HepG2 (cell line): ENCODE data around the gene STYXL1. TPM values are rescaled to one million over a fixed set of nuclear protein-coding genes. Genes with fewer than 3 reads are reported as not detected.

Source experiments
- ATAC-seq: fragments of 200-7000 bp; cut with Tn5 transposase; 3 replicates; pipeline ENCODE4 v1.9.1; 2020; ENCODE audit warnings: mild to moderate bottlenecking, moderate library complexity
- BruUV-seq: library from RNA; stranded (reverse); fragments of 400-500 nt; replicated peaks from 2 replicates; lab custom pipeline; 2021; lab: Mats Ljungman, UMichigan
- CTCF ChIA-PET: fragments of 300-600 bp; formaldehyde crosslinking; extraction: SDS; loops from one replicate; lab custom pipeline; 2021; ENCODE audit warnings: low total read pairs, inconsistent platforms, low intra/inter-chr PET ratio; lab: Yijun Ruan, JAX
- POLR2A ChIA-PET: fragments of 350-600 bp; sonication (Branson Sonifier 250); formaldehyde crosslinking; loops from one replicate; lab custom pipeline; 2020; ENCODE audit warnings: antibody characterized with exemption, inconsistent platforms; lab: Yijun Ruan, JAX
- DNase-seq: peaks from one replicate; pipeline ENCODE4 v3.0.0-alpha.2; 2015; ENCODE audit warnings: low spot score
- FAIRE-seq: peaks from 3 replicates; lab custom pipeline; 2011; peaks lifted over from hg19 to GRCh38; lab: Jason Lieb, UNC
- H2AFZ ChIP-seq: one replicate; pipeline ENCODE4 v1.6.1; 2011; ENCODE audit warnings: low read length, inconsistent platforms
- H3K27ac ChIP-seq: fragments of 300-600 bp; 3 replicates; pipeline ENCODE4 v1.8.0; 2011; ENCODE audit warnings: mixed run types, mild to moderate bottlenecking, mixed read lengths, low read length, inconsistent platforms; ENCODE audit not compliant: insufficient read depth; ENCODE audit errors: extremely low read length
- H3K27me3 ChIP-seq, 2 experiments: fragments of 200-600 bp in 1 of 2; 2 replicates in 1 of 2; 3 replicates in 1 of 2; pipeline versions ENCODE4 v1.6.0 to v1.8.0; 2011; ENCODE audit warnings: low read length in 2 of 2, mild to moderate bottlenecking in 2 of 2, moderate library complexity in 2 of 2, inconsistent platforms in 1 of 2; ENCODE audit not compliant: insufficient read depth in 2 of 2, control insufficient read depth in 1 of 2
- H3K36me3 ChIP-seq, 2 experiments: fragments of 200-600 bp in 1 of 2; replicated peaks in 1 of 2; 2 replicates in 1 of 2; 3 replicates in 1 of 2; pipeline versions ENCODE4 v1.5.1 to v1.8.0; 2011; ENCODE audit warnings: low read length in 2 of 2, inconsistent platforms in 1 of 2; ENCODE audit not compliant: insufficient read depth in 2 of 2, control insufficient read depth in 1 of 2
- H3K4me1 ChIP-seq: 2 replicates; pipeline ENCODE4 v1.5.1; 2012; ENCODE audit warnings: low read length, inconsistent platforms; ENCODE audit not compliant: insufficient read depth
- H3K4me2 ChIP-seq: 2 replicates; pipeline ENCODE4 v1.6.0; 2011; ENCODE audit warnings: low read depth, low read length, inconsistent platforms
- H3K4me3 ChIP-seq, 3 experiments: fragments of 200-600 bp in 1 of 3; sonication (generic), shearing (Covaris generic) in 1 of 3; replicated peaks in 1 of 3; 2 replicates each; pipeline ENCODE4 v1.5.1; 2011 to 2016; ENCODE audit warnings: low read length in 3 of 3, inconsistent platforms in 2 of 3, low read depth in 2 of 3, mild to moderate bottlenecking in 2 of 3, control low read depth in 1 of 3, mixed read lengths in 1 of 3; ENCODE audit not compliant: insufficient read depth in 1 of 3
- H3K79me2 ChIP-seq: one replicate; pipeline ENCODE4 v1.6.1; 2011; ENCODE audit warnings: low read length, inconsistent platforms; ENCODE audit not compliant: insufficient read depth
- H3K9ac ChIP-seq: 2 replicates; pipeline ENCODE4 v1.6.0; 2011; ENCODE audit warnings: mild to moderate bottlenecking, low read depth, low read length, inconsistent platforms; ENCODE audit not compliant: insufficient read depth
- H3K9me3 ChIP-seq: 2 replicates; pipeline ENCODE4 v1.5.1; 2012; ENCODE audit warnings: mild to moderate bottlenecking, low read length
- H4K20me1 ChIP-seq: 2 replicates; pipeline ENCODE4 v1.6.0; 2011; ENCODE audit warnings: inconsistent platforms, mild to moderate bottlenecking, low read length, moderate library complexity; ENCODE audit not compliant: insufficient read depth
- AGO2 ChIP-seq: fragments of 200-400 bp; formaldehyde crosslinking; optimal IDR thresholded peaks from 2 replicates; pipeline ENCODE3; 2017; ENCODE audit warnings: mild to moderate bottlenecking, low read depth, low read length, moderate library complexity
- ARHGAP35 ChIP-seq: sonication (generic); formaldehyde crosslinking; IDR thresholded peaks from 2 replicates; pipeline ENCODE4 v1.9.0; 2022; ENCODE audit warnings: mild to moderate bottlenecking, inconsistent platforms, moderate library complexity, missing genetic modification reagents, borderline replicate concordance
- CBX5 ChIP-seq: sonication (generic); formaldehyde crosslinking; IDR thresholded peaks from 2 replicates; pipeline ENCODE4 v1.4.0; 2020; ENCODE audit warnings: missing genetic modification reagents, borderline replicate concordance
- HIVEP1 ChIP-seq: sonication (generic); formaldehyde crosslinking; IDR thresholded peaks from 2 replicates; pipeline ENCODE4 v1.4.0; 2020; ENCODE audit warnings: mild to moderate bottlenecking, missing genetic modification reagents
- MATR3 ChIP-seq: sonication (generic); formaldehyde crosslinking; IDR thresholded peaks from 2 replicates; pipeline ENCODE4 v1.4.0; 2020; ENCODE audit warnings: missing genetic modification reagents
- POLR2A ChIP-seq, 2 experiments: IDR thresholded peaks; 2 replicates each; pipeline ENCODE4 v1.6.1; 2011; ENCODE audit warnings: low read depth in 2 of 2, low read length in 2 of 2, mild to moderate bottlenecking in 1 of 2, moderate library complexity in 1 of 2; ENCODE audit not compliant: insufficient read depth in 1 of 2
- RAD21 ChIP-seq: fragments of 450-650 bp; formaldehyde crosslinking; IDR thresholded peaks from 2 replicates; pipeline ENCODE4 v1.5.0; 2020; ENCODE audit warnings: mild to moderate bottlenecking
- RELA ChIP-seq: sonication (generic); formaldehyde crosslinking; IDR thresholded peaks from 2 replicates; pipeline ENCODE4 v1.4.0; 2020; ENCODE audit warnings: missing genetic modification reagents
- TEAD3 ChIP-seq: optimal IDR thresholded peaks from 2 replicates; pipeline ENCODE3; 2016; ENCODE audit warnings: borderline replicate concordance
- ZNF614 ChIP-seq: IDR thresholded peaks from 2 replicates; pipeline ENCODE4 v1.6.1; 2018; ENCODE audit warnings: missing biosample characterization, missing genetic modification reagents, inconsistent platforms, borderline replicate concordance
- WGBS: methylation state at CpG from one replicate; pipeline ENCODE4 v1.1.6; 2017; ENCODE audit warnings: low lambda C conversion rate; 5-methylcytosine and 5-hydroxymethylcytosine counted together
- in situ Hi-C: cut with HindIII; loops from 2 replicates; pipeline ENCODE4 v1.10.0; 2017; ENCODE audit warnings: low pct_unique_long_range_greater_than_20kb; ENCODE audit not compliant: extremely low pct_ligation_motif_present
- intact Hi-C: fragments of 100-400 bp; cut with micrococcal nuclease; formaldehyde crosslinking; loops from one replicate; pipeline ENCODE4 v1.10.0; 2022; ENCODE audit not compliant: unreplicated experiment
- polyA plus RNA-seq, 8 experiments: library from polyadenylated mRNA; depleted of rRNA in 3 of 8; stranded (reverse) in 7 of 8; unstranded in 1 of 8; fragments of >200 nt; fragmentation: Illumina TruSeq in 4 of 8; extraction: Trizol in 4 of 8; gene quantifications; 2 replicates each; pipeline versions ENCODE4 v1.2.1 to v1.2.3, GENCODE V29; 2011 to 2016; ENCODE audit warnings: low read depth in 4 of 8, missing spikeins in 1 of 8, mixed read lengths in 1 of 8; ENCODE audit not compliant: insufficient read depth in 1 of 8
- total RNA-seq, 5 experiments: library from RNA; depleted of rRNA; stranded (reverse); fragments of >200 nt; fragmentation: Illumina TruSeq; extraction: Trizol; gene quantifications; 2 replicates each; pipeline ENCODE4 v1.2.3, GENCODE V29; 2016; ENCODE audit warnings: low read depth in 1 of 5
- TF ChIP-seq, protein P1 (sequence below): sonication (generic); formaldehyde crosslinking; IDR thresholded peaks from 2 replicates; pipeline ENCODE4 v1.5.1; 2020; ENCODE audit warnings: mild to moderate bottlenecking, missing genetic modification reagents, moderate library complexity
- TF ChIP-seq, protein P2 (sequence below): sonication (generic); formaldehyde crosslinking; IDR thresholded peaks from 2 replicates; pipeline ENCODE4 v1.8.0; 2022; ENCODE audit warnings: low read depth, missing genetic modification reagents
- TF ChIP-seq, protein P3 (sequence below): sonication (generic); formaldehyde crosslinking; IDR thresholded peaks from 2 replicates; pipeline ENCODE4 v1.4.0; 2020; ENCODE audit warnings: mild to moderate bottlenecking, missing genetic modification reagents
- TF ChIP-seq, protein P4 (sequence below): IDR thresholded peaks from 2 replicates; pipeline ENCODE4 v1.4.0; 2020; ENCODE audit warnings: mild to moderate bottlenecking, missing genetic modification reagents

Gene STYXL1
- total and polyA plus RNA-seq, 2 of the 13 experiments (the other 11 are each of a cell fraction or from before 2014, with no cell fraction given): 23.9 to 38.3 TPM

DNA sequence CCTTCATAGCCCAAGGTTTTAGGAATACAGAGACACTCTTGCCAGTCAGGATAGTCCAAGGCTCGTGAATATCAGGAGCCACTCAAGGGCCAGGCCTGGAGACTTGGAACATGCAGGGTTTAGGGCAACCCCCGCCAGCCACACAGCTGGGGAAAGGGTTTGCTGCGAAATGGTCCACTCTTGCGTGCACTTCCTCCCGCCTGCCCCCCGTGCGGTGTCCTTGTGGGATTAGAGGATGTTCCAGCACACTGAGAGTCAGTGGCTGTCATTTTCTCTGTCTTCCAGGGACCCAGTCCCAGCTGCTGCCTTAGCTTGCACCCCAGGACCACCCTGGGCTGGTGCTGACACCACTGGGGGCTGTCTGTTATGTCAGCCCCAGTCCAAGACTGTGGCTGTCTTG lies 94.4 kb downstream of the STYXL1 start:
- H3K9me3 ChIP-seq: no peaks in the 10 kb centered on the region
- H3K27ac ChIP-seq: peak overlapping the region; percentile 10
- FAIRE-seq: no peak
- no peak for ATAC-seq
- 100% methylated on average over 4 of the region's 7 CpGs for WGBS
- in situ Hi-C loops: no loop called here
- no peak for DNase-seq
- peaks cover 21 to 53% of the 10 kb centered on the region in 2 experiments for H3K36me3 ChIP-seq
- H3K9ac ChIP-seq: no peak overlapping the region
- no peaks in the 10 kb centered on the region for H3K27me3 ChIP-seq
- H3K4me2 ChIP-seq: no peak overlapping the region
- peaks cover 68% of the 10 kb centered on the region for H4K20me1 ChIP-seq
- intact Hi-C loops: no loop called here
- peaks cover 71% of the 10 kb centered on the region for H3K4me1 ChIP-seq
- BruUV-seq: no TSS peak
- no peak overlapping the region for H2AFZ ChIP-seq
- H3K4me3 ChIP-seq: no peak overlapping the region
- ChIA-PET CTCF (no interaction called here), POLR2A (interaction anchor here (1.4 kb wide), 1 partner anchor 40 kb away, joined by 3 read pairs; no protein-coding TSS in a partner anchor)
- H3K79me2 ChIP-seq: peaks cover 51% of the 10 kb centered on the region
- TF ChIP-seq, protein P1, sequence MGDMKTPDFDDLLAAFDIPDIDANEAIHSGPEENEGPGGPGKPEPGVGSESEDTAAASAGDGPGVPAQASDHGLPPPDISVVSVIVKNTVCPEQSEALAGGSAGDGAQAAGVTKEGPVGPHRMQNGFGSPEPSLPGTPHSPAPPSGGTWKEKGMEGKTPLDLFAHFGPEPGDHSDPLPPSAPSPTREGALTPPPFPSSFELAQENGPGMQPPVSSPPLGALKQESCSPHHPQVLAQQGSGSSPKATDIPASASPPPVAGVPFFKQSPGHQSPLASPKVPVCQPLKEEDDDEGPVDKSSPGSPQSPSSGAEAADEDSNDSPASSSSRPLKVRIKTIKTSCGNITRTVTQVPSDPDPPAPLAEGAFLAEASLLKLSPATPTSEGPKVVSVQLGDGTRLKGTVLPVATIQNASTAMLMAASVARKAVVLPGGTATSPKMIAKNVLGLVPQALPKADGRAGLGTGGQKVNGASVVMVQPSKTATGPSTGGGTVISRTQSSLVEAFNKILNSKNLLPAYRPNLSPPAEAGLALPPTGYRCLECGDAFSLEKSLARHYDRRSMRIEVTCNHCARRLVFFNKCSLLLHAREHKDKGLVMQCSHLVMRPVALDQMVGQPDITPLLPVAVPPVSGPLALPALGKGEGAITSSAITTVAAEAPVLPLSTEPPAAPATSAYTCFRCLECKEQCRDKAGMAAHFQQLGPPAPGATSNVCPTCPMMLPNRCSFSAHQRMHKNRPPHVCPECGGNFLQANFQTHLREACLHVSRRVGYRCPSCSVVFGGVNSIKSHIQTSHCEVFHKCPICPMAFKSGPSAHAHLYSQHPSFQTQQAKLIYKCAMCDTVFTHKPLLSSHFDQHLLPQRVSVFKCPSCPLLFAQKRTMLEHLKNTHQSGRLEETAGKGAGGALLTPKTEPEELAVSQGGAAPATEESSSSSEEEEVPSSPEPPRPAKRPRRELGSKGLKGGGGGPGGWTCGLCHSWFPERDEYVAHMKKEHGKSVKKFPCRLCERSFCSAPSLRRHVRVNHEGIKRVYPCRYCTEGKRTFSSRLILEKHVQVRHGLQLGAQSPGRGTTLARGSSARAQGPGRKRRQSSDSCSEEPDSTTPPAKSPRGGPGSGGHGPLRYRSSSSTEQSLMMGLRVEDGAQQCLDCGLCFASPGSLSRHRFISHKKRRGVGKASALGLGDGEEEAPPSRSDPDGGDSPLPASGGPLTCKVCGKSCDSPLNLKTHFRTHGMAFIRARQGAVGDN (CRISPR knock-in tag): peak; percentile 36
- no peak for TF ChIP-seq RELA (CRISPR knock-in tag)
- no peak for TF ChIP-seq RAD21 (CRISPR knock-in tag)
- no peak for TF ChIP-seq HIVEP1 (CRISPR knock-in tag)
- TF ChIP-seq POLR2A (IDR thresholded peaks at IDR 0.05; ENCODE audit: insufficient read depth in 1 of 2, low read depth in 2 of 2, low read length in 2 of 2): 0 out of 4 replicates have a peak, but pooled peaks of 1 of the 2 experiments have one; percentile 36
- TF ChIP-seq, protein P2, sequence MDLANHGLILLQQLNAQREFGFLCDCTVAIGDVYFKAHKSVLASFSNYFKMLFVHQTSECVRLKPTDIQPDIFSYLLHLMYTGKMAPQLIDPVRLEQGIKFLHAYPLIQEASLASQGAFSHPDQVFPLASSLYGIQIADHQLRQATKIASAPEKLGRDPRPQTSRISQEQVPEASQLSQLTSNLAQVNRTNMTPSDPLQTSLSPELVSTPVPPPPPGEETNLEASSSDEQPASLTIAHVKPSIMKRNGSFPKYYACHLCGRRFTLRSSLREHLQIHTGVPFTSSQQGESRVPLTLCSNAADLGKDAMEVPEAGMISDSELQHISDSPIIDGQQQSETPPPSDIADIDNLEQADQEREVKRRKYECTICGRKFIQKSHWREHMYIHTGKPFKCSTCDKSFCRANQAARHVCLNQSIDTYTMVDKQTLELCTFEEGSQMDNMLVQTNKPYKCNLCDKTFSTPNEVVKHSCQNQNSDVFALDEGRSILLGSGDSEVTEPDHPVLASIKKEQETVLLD: no peak
- TF ChIP-seq AGO2: peak; percentile 56
- TF ChIP-seq, protein P3, sequence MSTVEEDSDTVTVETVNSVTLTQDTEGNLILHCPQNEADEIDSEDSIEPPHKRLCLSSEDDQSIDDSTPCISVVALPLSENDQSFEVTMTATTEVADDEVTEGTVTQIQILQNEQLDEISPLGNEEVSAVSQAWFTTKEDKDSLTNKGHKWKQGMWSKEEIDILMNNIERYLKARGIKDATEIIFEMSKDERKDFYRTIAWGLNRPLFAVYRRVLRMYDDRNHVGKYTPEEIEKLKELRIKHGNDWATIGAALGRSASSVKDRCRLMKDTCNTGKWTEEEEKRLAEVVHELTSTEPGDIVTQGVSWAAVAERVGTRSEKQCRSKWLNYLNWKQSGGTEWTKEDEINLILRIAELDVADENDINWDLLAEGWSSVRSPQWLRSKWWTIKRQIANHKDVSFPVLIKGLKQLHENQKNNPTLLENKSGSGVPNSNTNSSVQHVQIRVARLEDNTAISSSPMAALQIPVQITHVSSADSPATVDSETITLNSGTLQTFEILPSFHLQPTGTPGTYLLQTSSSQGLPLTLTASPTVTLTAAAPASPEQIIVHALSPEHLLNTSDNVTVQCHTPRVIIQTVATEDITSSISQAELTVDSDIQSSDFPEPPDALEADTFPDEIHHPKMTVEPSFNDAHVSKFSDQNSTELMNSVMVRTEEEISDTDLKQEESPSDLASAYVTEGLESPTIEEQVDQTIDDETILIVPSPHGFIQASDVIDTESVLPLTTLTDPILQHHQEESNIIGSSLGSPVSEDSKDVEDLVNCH (CRISPR knock-in tag): no peak
- no peak for TF ChIP-seq TEAD3 (CRISPR knock-in tag)
- TF ChIP-seq, protein P4, sequence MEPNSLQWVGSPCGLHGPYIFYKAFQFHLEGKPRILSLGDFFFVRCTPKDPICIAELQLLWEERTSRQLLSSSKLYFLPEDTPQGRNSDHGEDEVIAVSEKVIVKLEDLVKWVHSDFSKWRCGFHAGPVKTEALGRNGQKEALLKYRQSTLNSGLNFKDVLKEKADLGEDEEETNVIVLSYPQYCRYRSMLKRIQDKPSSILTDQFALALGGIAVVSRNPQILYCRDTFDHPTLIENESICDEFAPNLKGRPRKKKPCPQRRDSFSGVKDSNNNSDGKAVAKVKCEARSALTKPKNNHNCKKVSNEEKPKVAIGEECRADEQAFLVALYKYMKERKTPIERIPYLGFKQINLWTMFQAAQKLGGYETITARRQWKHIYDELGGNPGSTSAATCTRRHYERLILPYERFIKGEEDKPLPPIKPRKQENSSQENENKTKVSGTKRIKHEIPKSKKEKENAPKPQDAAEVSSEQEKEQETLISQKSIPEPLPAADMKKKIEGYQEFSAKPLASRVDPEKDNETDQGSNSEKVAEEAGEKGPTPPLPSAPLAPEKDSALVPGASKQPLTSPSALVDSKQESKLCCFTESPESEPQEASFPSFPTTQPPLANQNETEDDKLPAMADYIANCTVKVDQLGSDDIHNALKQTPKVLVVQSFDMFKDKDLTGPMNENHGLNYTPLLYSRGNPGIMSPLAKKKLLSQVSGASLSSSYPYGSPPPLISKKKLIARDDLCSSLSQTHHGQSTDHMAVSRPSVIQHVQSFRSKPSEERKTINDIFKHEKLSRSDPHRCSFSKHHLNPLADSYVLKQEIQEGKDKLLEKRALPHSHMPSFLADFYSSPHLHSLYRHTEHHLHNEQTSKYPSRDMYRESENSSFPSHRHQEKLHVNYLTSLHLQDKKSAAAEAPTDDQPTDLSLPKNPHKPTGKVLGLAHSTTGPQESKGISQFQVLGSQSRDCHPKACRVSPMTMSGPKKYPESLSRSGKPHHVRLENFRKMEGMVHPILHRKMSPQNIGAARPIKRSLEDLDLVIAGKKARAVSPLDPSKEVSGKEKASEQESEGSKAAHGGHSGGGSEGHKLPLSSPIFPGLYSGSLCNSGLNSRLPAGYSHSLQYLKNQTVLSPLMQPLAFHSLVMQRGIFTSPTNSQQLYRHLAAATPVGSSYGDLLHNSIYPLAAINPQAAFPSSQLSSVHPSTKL (CRISPR knock-in tag): no peak
- no peak for TF ChIP-seq MATR3
- no peak for TF ChIP-seq ZNF614 (CRISPR knock-in tag)
- TF ChIP-seq CBX5 (CRISPR knock-in tag): no peak
- TF ChIP-seq ARHGAP35 (CRISPR knock-in tag): no peak
